HepG2 (cell line): ENCODE results near the gene PRKCZ.

Experiments
- EP300 ChIP-seq, 3 experiments: sonication (generic) in 1 of 3; formaldehyde crosslinking in 1 of 3; IDR thresholded peaks; 2 replicates each; pipeline versions ENCODE4 v1.5.1 to v1.6.1; 2011 to 2020; ENCODE audit warnings: low read depth in 2 of 3, low read length in 2 of 3, borderline replicate concordance in 1 of 3, improper control_type of control experiment in 1 of 3, mild to moderate bottlenecking in 1 of 3, missing genetic modification reagents in 1 of 3, moderate library complexity in 1 of 3
- EZH2 ChIP-seq: conservative IDR thresholded peaks from 2 replicates; pipeline ENCODE4 v1.6.1; 2012; ENCODE audit warnings: mild to moderate bottlenecking, low read depth, low read length, moderate library complexity
- GABPB1 ChIP-seq: IDR thresholded peaks from 2 replicates; pipeline ENCODE4 v1.6.1; 2016; ENCODE audit warnings: mild to moderate bottlenecking, missing genetic modification reagents, moderate library complexity, missing compliant biosample characterization
- JUND ChIP-seq: sonication (generic); formaldehyde crosslinking; IDR thresholded peaks from 2 replicates; pipeline ENCODE4 v1.8.0; 2022; ENCODE audit warnings: mild to moderate bottlenecking, missing genetic modification reagents
- MEIS2 ChIP-seq: sonication (generic); formaldehyde crosslinking; IDR thresholded peaks from 2 replicates; pipeline ENCODE4 v1.9.0; 2021; ENCODE audit warnings: mild to moderate bottlenecking, missing genetic modification reagents
- RAD51 ChIP-seq: fragments of 450-650 bp; IDR thresholded peaks from 2 replicates; pipeline ENCODE4 v1.6.1; 2016; ENCODE audit warnings: borderline replicate concordance
- ZKSCAN8 ChIP-seq: IDR thresholded peaks from 2 replicates; pipeline ENCODE4 v1.6.1; 2016; ENCODE audit warnings: borderline replicate concordance, missing genetic modification reagents, missing compliant biosample characterization
- TF ChIP-seq, protein P1 (sequence below): sonication (generic); formaldehyde crosslinking; IDR thresholded peaks from 2 replicates; pipeline ENCODE4 v1.5.0; 2020; ENCODE audit warnings: mild to moderate bottlenecking, missing genetic modification reagents, moderate library complexity

DNA sequence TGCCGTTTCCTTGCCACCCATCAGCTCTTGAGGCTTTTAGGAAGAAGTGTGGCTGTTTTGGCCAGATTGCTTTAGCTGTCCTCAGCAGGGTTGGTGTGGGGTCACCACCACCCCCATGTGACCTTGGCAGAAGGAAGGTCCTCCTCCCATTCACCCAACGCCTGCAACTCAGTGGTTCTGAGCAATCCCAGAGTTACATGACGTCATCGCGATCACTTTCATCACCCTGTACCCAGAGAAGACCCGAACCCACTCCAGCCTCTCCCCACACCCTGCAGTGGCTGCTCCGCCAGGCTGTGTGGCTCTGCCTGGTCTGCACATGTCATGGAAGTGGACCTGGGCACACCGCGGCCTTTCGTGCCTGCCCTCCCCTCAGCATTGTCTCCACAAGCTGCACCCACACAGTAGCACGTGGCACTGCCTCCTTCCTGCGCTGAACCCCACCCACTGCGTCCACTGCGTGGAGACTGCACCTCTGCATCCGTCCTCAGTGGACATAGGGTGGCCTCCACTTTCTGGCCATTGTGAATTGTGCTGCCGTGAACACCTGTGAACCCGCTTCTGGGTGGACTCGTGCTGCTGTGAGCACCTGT is 127.8 kb downstream of the PRKCZ start:
- no peak for TF ChIP-seq ZKSCAN8 (CRISPR knock-in tag)
- no peak for TF ChIP-seq EP300 (IDR thresholded peaks at IDR 0.05; ENCODE audit: low read depth in 2 of 2, low read length in 2 of 2)
- no peak for TF ChIP-seq EP300 (CRISPR knock-in tag; IDR thresholded peaks at IDR 0.05; ENCODE audit: borderline replicate concordance)
- no peak for TF ChIP-seq GABPB1 (CRISPR knock-in tag)
- TF ChIP-seq EZH2 = no peak
- TF ChIP-seq RAD51 = no peak
- TF ChIP-seq MEIS2 = no peak
- no peak for TF ChIP-seq JUND (CRISPR knock-in tag)
- TF ChIP-seq, protein P1, sequence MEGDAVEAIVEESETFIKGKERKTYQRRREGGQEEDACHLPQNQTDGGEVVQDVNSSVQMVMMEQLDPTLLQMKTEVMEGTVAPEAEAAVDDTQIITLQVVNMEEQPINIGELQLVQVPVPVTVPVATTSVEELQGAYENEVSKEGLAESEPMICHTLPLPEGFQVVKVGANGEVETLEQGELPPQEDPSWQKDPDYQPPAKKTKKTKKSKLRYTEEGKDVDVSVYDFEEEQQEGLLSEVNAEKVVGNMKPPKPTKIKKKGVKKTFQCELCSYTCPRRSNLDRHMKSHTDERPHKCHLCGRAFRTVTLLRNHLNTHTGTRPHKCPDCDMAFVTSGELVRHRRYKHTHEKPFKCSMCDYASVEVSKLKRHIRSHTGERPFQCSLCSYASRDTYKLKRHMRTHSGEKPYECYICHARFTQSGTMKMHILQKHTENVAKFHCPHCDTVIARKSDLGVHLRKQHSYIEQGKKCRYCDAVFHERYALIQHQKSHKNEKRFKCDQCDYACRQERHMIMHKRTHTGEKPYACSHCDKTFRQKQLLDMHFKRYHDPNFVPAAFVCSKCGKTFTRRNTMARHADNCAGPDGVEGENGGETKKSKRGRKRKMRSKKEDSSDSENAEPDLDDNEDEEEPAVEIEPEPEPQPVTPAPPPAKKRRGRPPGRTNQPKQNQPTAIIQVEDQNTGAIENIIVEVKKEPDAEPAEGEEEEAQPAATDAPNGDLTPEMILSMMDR = no peak
